ENCODE data around the gene ADGRB2.

The ADGRB2 gene, protein sequence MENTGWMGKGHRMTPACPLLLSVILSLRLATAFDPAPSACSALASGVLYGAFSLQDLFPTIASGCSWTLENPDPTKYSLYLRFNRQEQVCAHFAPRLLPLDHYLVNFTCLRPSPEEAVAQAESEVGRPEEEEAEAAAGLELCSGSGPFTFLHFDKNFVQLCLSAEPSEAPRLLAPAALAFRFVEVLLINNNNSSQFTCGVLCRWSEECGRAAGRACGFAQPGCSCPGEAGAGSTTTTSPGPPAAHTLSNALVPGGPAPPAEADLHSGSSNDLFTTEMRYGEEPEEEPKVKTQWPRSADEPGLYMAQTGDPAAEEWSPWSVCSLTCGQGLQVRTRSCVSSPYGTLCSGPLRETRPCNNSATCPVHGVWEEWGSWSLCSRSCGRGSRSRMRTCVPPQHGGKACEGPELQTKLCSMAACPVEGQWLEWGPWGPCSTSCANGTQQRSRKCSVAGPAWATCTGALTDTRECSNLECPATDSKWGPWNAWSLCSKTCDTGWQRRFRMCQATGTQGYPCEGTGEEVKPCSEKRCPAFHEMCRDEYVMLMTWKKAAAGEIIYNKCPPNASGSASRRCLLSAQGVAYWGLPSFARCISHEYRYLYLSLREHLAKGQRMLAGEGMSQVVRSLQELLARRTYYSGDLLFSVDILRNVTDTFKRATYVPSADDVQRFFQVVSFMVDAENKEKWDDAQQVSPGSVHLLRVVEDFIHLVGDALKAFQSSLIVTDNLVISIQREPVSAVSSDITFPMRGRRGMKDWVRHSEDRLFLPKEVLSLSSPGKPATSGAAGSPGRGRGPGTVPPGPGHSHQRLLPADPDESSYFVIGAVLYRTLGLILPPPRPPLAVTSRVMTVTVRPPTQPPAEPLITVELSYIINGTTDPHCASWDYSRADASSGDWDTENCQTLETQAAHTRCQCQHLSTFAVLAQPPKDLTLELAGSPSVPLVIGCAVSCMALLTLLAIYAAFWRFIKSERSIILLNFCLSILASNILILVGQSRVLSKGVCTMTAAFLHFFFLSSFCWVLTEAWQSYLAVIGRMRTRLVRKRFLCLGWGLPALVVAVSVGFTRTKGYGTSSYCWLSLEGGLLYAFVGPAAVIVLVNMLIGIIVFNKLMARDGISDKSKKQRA (N-terminal part only)

DNA sequence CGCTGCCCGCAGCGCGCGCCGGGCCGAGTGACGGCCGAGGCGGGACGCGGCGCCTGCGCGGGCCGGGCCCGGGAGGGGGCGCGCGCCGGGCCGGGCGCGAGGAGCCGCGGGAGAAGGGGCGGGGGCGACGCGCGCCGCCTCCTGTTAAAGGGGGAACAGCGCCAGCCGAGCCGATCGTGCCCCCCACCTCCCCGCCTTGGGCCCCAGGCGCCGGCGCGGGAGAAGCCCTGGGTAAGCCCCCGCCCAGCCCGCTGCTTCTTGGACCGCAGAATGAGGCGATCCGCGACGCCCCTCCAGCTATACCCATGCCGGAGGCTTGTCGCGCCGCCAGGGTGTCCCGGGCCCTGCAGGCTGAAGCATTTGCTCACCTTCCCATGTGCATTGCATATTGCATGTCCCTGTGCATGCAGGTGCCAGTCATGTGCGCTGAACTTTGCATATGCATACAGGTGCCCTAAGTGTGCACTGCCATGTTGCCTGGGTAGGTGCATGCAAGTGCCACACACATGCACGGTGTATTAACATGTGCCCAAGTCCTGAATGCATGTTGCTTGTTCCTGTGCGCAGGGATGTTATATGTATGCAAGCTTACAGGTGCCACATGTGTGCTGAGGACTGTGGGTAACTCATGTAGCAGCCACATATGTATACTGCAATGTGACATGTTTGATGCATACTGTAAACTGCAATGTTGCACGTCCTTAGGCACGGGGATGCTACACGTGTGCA, at the start of gene ADGRB2:
Gene ADGRB2 (minus strand): TSS at position 29 of the 729 bp plus-strand sequence. CDS start 7,119 bp downstream, outside the sequence.
- TF ChIP-seq, protein P1, sequence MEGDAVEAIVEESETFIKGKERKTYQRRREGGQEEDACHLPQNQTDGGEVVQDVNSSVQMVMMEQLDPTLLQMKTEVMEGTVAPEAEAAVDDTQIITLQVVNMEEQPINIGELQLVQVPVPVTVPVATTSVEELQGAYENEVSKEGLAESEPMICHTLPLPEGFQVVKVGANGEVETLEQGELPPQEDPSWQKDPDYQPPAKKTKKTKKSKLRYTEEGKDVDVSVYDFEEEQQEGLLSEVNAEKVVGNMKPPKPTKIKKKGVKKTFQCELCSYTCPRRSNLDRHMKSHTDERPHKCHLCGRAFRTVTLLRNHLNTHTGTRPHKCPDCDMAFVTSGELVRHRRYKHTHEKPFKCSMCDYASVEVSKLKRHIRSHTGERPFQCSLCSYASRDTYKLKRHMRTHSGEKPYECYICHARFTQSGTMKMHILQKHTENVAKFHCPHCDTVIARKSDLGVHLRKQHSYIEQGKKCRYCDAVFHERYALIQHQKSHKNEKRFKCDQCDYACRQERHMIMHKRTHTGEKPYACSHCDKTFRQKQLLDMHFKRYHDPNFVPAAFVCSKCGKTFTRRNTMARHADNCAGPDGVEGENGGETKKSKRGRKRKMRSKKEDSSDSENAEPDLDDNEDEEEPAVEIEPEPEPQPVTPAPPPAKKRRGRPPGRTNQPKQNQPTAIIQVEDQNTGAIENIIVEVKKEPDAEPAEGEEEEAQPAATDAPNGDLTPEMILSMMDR (conservative IDR thresholded peaks at IDR 0.05; ENCODE audit: low read depth, low read length): no peak
- DNase-seq (ENCODE audit: low read depth): no peak
- H3K4me3 ChIP-seq (ENCODE audit: low read depth, low read length): peak within 1 kb of the TSS; percentile 47

DNA sequence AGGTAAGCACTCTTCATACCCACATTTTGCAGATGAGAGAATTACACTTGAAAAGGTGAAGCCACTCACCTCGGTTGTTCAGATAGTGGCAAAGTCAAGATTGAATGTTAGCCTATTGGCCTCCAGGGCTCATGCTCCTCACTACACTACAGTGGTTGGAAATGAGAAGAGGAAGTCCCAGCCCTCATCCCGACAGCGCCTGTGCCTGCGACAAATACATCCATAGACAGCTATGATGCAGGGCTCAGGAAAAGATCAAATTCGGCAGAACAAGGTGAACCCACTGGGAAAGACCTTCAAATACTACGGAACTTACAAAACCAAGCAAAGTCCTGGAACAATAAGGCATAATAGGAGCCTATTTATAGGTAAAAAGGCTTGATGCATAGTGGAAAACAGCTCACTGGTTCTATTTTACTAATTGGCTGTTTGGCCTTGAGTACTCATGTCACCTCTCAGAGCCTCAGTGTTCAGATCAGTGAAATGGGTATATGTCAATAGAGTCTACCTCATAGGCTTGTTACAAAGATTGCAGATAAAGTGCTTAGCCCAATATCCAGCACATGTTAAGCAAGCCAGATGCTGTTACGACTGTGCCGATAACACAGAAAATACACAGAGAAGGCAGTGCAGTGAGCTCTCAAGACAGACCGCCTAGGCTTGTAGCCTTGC, 48.2 kb upstream of the ADGRB2 start:
- TF ChIP-seq, protein P1 (conservative IDR thresholded peaks at IDR 0.05; ENCODE audit: low read depth, low read length): no peak
- DNase-seq (ENCODE audit: low read depth): no peak
- no peak overlapping the region for H3K4me3 ChIP-seq (ENCODE audit: low read depth, low read length)

DNA sequence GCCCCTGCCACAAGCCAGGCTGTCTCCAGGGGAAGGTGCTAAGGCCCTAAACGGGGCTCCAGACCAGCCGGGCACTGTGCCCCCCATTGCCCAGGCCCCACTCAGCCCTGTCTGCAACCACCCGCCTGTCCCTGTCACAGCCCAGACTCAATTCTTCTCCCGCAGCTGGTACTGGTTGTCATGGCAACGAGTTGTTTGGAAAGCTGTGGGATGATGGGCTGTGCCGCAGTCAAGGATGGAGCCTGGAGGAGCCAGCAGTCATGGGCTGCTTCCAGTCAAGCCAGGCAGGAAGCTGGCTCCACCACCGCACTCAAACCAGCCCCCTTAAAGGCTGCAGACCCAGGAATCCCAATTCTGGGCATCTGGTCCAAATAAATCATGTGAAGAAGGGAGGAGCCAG, 47.5 kb upstream of the ADGRB2 start:
- no peak overlapping the region for H3K4me3 ChIP-seq (ENCODE audit: low read depth, low read length)
- TF ChIP-seq, protein P1 (conservative IDR thresholded peaks at IDR 0.05; ENCODE audit: low read depth, low read length): no peak
- peak; percentile 44 for DNase-seq (ENCODE audit: low read depth)

DNA sequence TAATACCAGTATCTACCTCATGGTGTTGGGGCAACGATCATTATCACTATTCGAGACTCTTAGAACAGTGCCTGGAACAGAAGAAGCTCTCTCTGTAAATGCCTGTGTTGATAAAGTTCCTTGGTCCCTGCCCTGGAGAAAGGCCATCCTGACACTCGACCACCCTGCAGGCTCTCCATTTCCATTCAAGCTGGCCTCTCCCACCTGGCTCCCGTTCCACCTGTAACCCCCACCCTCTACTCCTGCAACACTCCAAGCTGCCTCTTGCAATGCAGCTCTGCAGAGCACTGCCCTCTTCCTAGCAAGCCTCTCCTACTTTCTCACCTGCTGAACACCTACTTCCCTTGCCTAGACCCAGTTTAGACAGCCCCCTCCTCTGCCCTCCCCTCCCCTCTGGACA, 45.6 kb upstream of the ADGRB2 start:
- H3K4me3 ChIP-seq (ENCODE audit: low read depth, low read length): no peak overlapping the region
- no peak for DNase-seq (ENCODE audit: low read depth)
- TF ChIP-seq, protein P1 (conservative IDR thresholded peaks at IDR 0.05; ENCODE audit: low read depth, low read length): no peak

DNA sequence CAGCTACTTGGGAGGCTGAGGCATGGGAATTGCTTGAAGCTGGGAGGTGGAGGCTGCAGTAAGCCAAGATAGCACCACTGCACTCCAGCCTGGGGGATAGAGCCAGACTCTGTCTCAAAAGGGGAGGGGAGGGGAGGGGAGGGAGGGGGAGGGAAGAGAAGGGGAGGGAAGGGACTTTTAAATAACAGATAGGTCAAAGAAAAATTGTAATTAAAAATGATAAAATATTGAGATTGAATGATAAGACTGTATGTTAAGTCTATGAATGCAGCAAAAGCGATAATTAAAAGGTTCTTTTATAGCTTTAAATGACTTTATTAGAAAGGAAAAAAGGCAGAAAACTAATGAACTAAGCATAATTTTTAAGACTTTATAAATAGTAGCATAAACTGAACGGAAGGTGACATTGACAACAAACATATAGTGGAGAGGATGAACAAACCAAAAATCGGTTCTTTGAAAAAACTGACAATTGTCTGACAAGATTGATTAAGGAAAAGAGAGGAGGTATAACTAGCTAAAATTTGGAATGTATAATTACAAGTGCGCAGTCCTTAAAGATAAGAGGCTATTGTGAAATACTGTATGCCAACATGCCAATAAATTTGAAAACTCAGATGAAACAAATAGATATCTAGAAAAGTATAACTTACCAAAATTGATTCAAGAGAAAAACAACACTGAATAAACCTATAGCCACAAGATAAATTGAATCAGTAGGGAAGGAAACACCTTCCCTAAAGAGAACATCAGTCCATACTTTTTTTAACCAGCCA, 43.3 kb upstream of the ADGRB2 start:
- no peak overlapping the region for H3K4me3 ChIP-seq (ENCODE audit: low read depth, low read length)
- TF ChIP-seq, protein P1 (conservative IDR thresholded peaks at IDR 0.05; ENCODE audit: low read depth, low read length): no peak
- DNase-seq (ENCODE audit: low read depth): no peak
